AG09319 (cell line): ENCODE results near the gene VPS13D.

Experiments
- DNase-seq: peaks from one replicate; pipeline ENCODE4 v3.0.0-alpha.2; 2010; ENCODE audit warnings: low read depth; ENCODE audit errors: extremely low read depth
- CTCF ChIP-seq: IDR thresholded peaks from 2 replicates; pipeline ENCODE4 v1.5.1; 2011; ENCODE audit warnings: low read depth, mild to moderate bottlenecking, inconsistent platforms, low read length, moderate library complexity

The VPS13D gene

GRCh38 chr1:12228979-12229378 lies 851 bp upstream of the VPS13D start:
- DNase-seq: no peak

GRCh38 chr1:12229386-12229834 lies 420 bp upstream of the VPS13D start:
- DNase-seq: no peak
- no peak for TF ChIP-seq CTCF

More at GRCh38 chr1:12228979-12229378, 851 bp upstream of the VPS13D start:
- no peak for TF ChIP-seq CTCF

- no peak for TF ChIP-seq CTCF
- DNase-seq: no peak
Observed at GRCh38 chr1:12230549-12231275, 882 bp downstream of the VPS13D start.

GRCh38 chr1:12231276-12231595 lies 1.4 kb downstream of the VPS13D start:
- TF ChIP-seq CTCF: no peak
- DNase-seq: no peak

- TF ChIP-seq CTCF: no peak
- no peak for DNase-seq
Observed at GRCh38 chr1:12232221-12232620, 2.4 kb downstream of the VPS13D start.

- DNase-seq: no peak
- TF ChIP-seq CTCF: no peak; the same call in none of the 2 replicates
Observed at GRCh38 chr1:12244078-12244477, 14.2 kb downstream of the VPS13D start.

GRCh38 chr1:12244585-12244984 lies 14.8 kb downstream of the VPS13D start:
- no peak for TF ChIP-seq CTCF
- DNase-seq: no peak
